ENCODE measurements around the gene PTPRN2. TPM values are rescaled to one million over a fixed set of nuclear protein-coding genes. Genes with fewer than 3 reads are reported as not detected.

The PTPRN2 gene
- total RNA-seq, 1 experiment from 2014 or later = 1.1 TPM

GRCh38 chr7:158589653-158590052 is 2.0 kb upstream of the PTPRN2 start:
- Histone ChIP-seq H3K36me3 (ENCODE audit: control insufficient read depth, insufficient read depth, low read length) (no peaks in the 10 kb centered on the region), H3K27me3 (ENCODE audit: control insufficient read depth, insufficient read depth, low read length) (peaks cover 5% of the 10 kb centered on the region; the same call in 1 of the 2 replicates), H3K27ac (ENCODE audit: low read length) (no peak overlapping the region), H3K4me1 (ENCODE audit: control insufficient read depth, insufficient read depth, low read length) (no peaks in the 10 kb centered on the region; the same call in 1 of the 2 replicates), H3K9me3 (ENCODE audit: control insufficient read depth, insufficient read depth, low read depth, low read length) (no peaks in the 10 kb centered on the region), H3K4me3 (ENCODE audit: low read depth in 2 of 2, low read length in 2 of 2) (no peak overlapping the region)
- intact Hi-C loops (cut with micrococcal nuclease; ENCODE audit: unreplicated experiment) = no loop called here
- DNase-seq (ENCODE audit: low read depth, low spot score) (no peak), ATAC-seq (no peak)
- POLR2A ChIA-PET = no interaction called here
- BruUV-seq (replicated peaks) = no TSS peak
- no peak for TF ChIP-seq CTCF (IDR thresholded peaks at IDR 0.05)
- TF ChIP-seq REST (IDR thresholded peaks at IDR 0.05; ENCODE audit: insufficient read depth in 1 of 2, low read depth in 2 of 2, low read length in 1 of 2) = no peak
- TF ChIP-seq TCF7L2 (IDR thresholded peaks at IDR 0.05; ENCODE audit: low read depth, low read length) = no peak
- no peak for TF ChIP-seq POLR2AphosphoS5 (IDR thresholded peaks at IDR 0.05; ENCODE audit: low read depth, low read length)
- TF ChIP-seq SIN3A (IDR thresholded peaks at IDR 0.05; ENCODE audit: borderline replicate concordance, insufficient read depth, low read depth, low read length) = no peak
- CTCF ChIA-PET = no interaction called here
- in situ Hi-C loops (cut with HindIII; ENCODE audit: low pct_unique_long_range_greater_than_20kb, low sequenced_read_pairs) = no loop called here

- BruUV-seq (replicated peaks) = no TSS peak
- CTCF ChIA-PET = no interaction called here
- in situ Hi-C loops (cut with HindIII; ENCODE audit: low pct_unique_long_range_greater_than_20kb, low sequenced_read_pairs) = no loop called here
- intact Hi-C loops (cut with micrococcal nuclease; ENCODE audit: unreplicated experiment) = no loop called here
- POLR2A ChIA-PET = no interaction called here
- no peaks in the 10 kb centered on the region; the same call in 1 of the 2 replicates for H3K4me1 ChIP-seq (ENCODE audit: control insufficient read depth, insufficient read depth, low read length)
- no peak overlapping the region for H3K27ac ChIP-seq (ENCODE audit: low read length)
- H3K9me3 ChIP-seq (ENCODE audit: control insufficient read depth, insufficient read depth, low read depth, low read length) = no peaks in the 10 kb centered on the region
- ATAC-seq = no peak
- H3K27me3 ChIP-seq (ENCODE audit: control insufficient read depth, insufficient read depth, low read length) = peaks cover 5% of the 10 kb centered on the region; the same call in 1 of the 2 replicates
- no peak overlapping the region for H3K4me3 ChIP-seq (ENCODE audit: low read depth in 2 of 2, low read length in 2 of 2)
- DNase-seq (ENCODE audit: low read depth, low spot score) = no peak
- no peaks in the 10 kb centered on the region for H3K36me3 ChIP-seq (ENCODE audit: control insufficient read depth, insufficient read depth, low read length)
- TF ChIP-seq POLR2AphosphoS5 (IDR thresholded peaks at IDR 0.05; ENCODE audit: low read depth, low read length) = no peak
- no peak for TF ChIP-seq CTCF (IDR thresholded peaks at IDR 0.05)
- TF ChIP-seq REST (IDR thresholded peaks at IDR 0.05; ENCODE audit: insufficient read depth in 1 of 2, low read depth in 2 of 2, low read length in 1 of 2) = no peak
- TF ChIP-seq TCF7L2 (IDR thresholded peaks at IDR 0.05; ENCODE audit: low read depth, low read length) = no peak
- no peak for TF ChIP-seq SIN3A (IDR thresholded peaks at IDR 0.05; ENCODE audit: borderline replicate concordance, insufficient read depth, low read depth, low read length)
These were observed 1.3 kb upstream of the PTPRN2 start for GRCh38 chr7:158588878-158589442.
